ENCODE measurements around the gene PDXK.

- TF ChIP-seq CTCF (IDR thresholded peaks at IDR 0.05) (no peak), POLR2A (IDR thresholded peaks at IDR 0.05) (no peak)
Measured at GRCh38 chr21:43772425-43772821, 53.5 kb downstream of the PDXK start.

All from testis (tissue), 2 donors.